ENCODE measurements around the gene ZNF860.
"Not testable (repeated sequence)": the region's sequence is repeated elsewhere in the genome, so short reads cannot be mapped to it uniquely, and the experiment has no call there.

The ZNF860 gene

GRCh38 chr3:32002561-32003368, 21.2 kb downstream of the ZNF860 start:
- DNase-seq (no peak), ATAC-seq (no peak)
- Mint-ChIP-seq H3K27ac (no peak overlapping the region), H3K4me3 (no peak overlapping the region), H3K27me3 (peaks cover 44% of the 10 kb centered on the region), H3K9me3 (no peaks in the 10 kb centered on the region), H3K4me1 (peaks cover 10% of the 10 kb centered on the region)

GRCh38 chr3:32003380-32003779, 21.8 kb downstream of the ZNF860 start:
- no peak for ATAC-seq
- H3K27ac Mint-ChIP-seq: no peak overlapping the region
- H3K9me3 Mint-ChIP-seq: no peaks in the 10 kb centered on the region
- peaks cover 41% of the 10 kb centered on the region for H3K27me3 Mint-ChIP-seq
- no peak overlapping the region for H3K4me3 Mint-ChIP-seq
- peaks cover 10% of the 10 kb centered on the region for H3K4me1 Mint-ChIP-seq
- DNase-seq: no peak

- peaks cover 35% of the 10 kb centered on the region for H3K27me3 Mint-ChIP-seq
- no peak for ATAC-seq
- no peak overlapping the region for H3K4me3 Mint-ChIP-seq
- no peak overlapping the region for H3K27ac Mint-ChIP-seq
- no peaks in the 10 kb centered on the region for H3K9me3 Mint-ChIP-seq
- DNase-seq: no peak
- H3K4me1 Mint-ChIP-seq: peaks cover 10% of the 10 kb centered on the region
Observed at GRCh38 chr3:32004113-32004765, 22.7 kb downstream of the ZNF860 start.

DNA sequence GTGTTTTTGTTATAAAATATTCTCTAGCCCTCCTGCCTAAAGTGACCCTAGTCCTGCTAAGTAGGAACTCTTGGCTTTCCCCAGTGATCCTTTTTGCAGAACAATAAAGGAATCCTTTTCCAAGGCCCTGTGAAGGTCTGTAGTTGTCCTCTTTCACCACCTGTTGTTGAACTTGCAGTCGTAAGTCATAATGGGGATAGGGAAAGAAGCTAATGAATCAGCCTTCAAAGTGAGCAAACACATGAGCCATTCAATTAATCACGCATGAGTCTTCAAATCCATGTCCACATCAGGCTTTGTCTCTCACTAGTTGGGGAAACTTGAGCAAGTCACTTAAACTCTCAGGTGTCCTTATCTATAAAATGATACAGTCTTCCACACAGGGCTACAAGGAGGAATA, 27.6 kb downstream of the ZNF860 start:
- Mint-ChIP-seq H3K4me3 (no peak overlapping the region), H3K27ac (no peak overlapping the region), H3K27me3 (peaks cover 29% of the 10 kb centered on the region), H3K4me1 (no peaks in the 10 kb centered on the region), H3K9me3 (no peaks in the 10 kb centered on the region)
- ATAC-seq (no peak), DNase-seq (no peak)

GRCh38 chr3:32009957-32010356, 28.4 kb downstream of the ZNF860 start:
- DNase-seq (no peak), ATAC-seq (no peak)
- Mint-ChIP-seq H3K9me3 (no peaks in the 10 kb centered on the region), H3K4me1 (no peaks in the 10 kb centered on the region), H3K4me3 (no peak overlapping the region), H3K27me3 (peaks cover 27% of the 10 kb centered on the region), H3K27ac (no peak overlapping the region)

DNA sequence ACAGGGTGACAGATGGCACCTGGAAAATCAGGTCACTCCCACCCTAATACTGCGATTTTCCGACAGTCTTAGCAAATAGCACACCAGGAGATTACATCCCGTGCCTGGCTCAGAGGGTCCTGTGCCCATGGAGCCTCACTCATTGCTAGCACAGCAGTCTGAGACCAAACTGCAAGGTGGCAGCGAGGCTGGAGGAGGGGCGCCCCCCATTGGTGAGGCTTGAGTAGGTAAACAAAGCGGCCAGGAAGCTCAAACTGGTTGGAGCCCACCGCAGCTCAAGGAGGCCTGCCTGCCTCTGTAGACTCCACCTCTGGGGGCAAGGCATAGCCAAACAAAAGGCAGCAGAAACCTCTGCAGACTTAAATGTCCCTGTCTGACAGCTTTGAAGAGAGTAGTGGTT, 29.1 kb downstream of the ZNF860 start:
- DNase-seq, H3K4me1 Mint-ChIP-seq, H3K27ac Mint-ChIP-seq, ATAC-seq, H3K4me3 Mint-ChIP-seq, H3K9me3 Mint-ChIP-seq: not testable (repeated sequence)
- H3K27me3 Mint-ChIP-seq: peaks cover 27% of the 10 kb centered on the region

GRCh38 chr3:32015638-32016037, 34.1 kb downstream of the ZNF860 start:
- H3K27me3 Mint-ChIP-seq: peaks cover 21% of the 10 kb centered on the region
- H3K9me3 Mint-ChIP-seq, DNase-seq, H3K4me3 Mint-ChIP-seq, H3K4me1 Mint-ChIP-seq, ATAC-seq, H3K27ac Mint-ChIP-seq: not testable (repeated sequence)

GRCh38 chr3:32017286-32017685, 35.7 kb downstream of the ZNF860 start:
- no peak for ATAC-seq
- peaks cover 10% of the 10 kb centered on the region for H3K27me3 Mint-ChIP-seq
- no peaks in the 10 kb centered on the region for H3K4me1 Mint-ChIP-seq
- DNase-seq: no peak
- H3K9me3 Mint-ChIP-seq: no peaks in the 10 kb centered on the region
- no peak overlapping the region for H3K27ac Mint-ChIP-seq
- no peak overlapping the region for H3K4me3 Mint-ChIP-seq

DNA sequence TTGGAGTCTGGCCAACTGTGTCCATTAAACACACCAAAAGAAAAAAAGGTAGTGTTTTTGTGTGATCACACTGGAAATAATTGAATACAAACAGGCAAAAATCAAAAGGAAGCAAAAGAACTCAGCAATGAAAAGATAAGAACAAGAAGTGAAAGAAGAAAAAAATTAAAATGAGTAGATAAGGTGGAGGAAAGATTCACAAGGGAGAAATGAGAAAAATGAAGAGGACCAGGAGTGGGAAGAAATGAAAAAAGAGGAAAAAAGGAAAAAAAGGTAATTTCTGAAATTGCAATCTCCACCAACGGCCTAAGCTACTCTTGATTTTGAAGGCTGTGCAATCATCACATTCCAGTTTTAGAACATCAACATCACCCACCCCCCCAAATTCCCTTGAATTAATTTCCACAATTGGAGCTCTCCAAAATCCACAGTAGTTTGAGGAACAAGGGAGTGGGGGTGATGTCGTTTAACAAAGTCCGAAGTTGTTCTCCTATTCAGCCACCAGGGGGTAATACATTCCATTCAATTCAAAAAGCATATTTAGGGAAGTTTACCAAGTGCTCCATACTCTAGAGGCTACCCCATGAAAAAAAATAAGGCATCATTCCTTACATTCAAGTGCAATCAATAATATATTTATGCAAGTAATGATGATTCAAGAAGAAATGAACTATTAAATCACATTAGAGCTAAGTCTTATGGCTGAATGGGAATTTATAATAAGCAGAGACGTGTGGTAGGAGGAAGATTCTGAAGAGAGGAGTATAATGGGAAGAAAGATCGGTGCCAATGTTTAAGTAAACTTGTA, 37.4 kb downstream of the ZNF860 start:
- Mint-ChIP-seq H3K27ac (no peak overlapping the region), H3K4me3 (no peak overlapping the region), H3K9me3 (no peaks in the 10 kb centered on the region), H3K4me1 (no peaks in the 10 kb centered on the region), H3K27me3 (peaks cover 10% of the 10 kb centered on the region)
- DNase-seq (no peak), ATAC-seq (no peak)

- Mint-ChIP-seq H3K4me1 (no peaks in the 10 kb centered on the region), H3K27ac (no peak overlapping the region), H3K27me3 (peaks cover 10% of the 10 kb centered on the region), H3K4me3 (no peak overlapping the region), H3K9me3 (no peaks in the 10 kb centered on the region)
- ATAC-seq (no peak), DNase-seq (no peak)
Observed at GRCh38 chr3:32021155-32021554, 39.6 kb downstream of the ZNF860 start.

GRCh38 chr3:32021748-32022147, 40.2 kb downstream of the ZNF860 start:
- H3K9me3 Mint-ChIP-seq: no peaks in the 10 kb centered on the region
- no peak overlapping the region for H3K4me3 Mint-ChIP-seq
- peaks cover 15% of the 10 kb centered on the region for H3K27me3 Mint-ChIP-seq
- H3K4me1 Mint-ChIP-seq: no peaks in the 10 kb centered on the region
- no peak overlapping the region for H3K27ac Mint-ChIP-seq
- ATAC-seq (no peak), DNase-seq (no peak)

DNA sequence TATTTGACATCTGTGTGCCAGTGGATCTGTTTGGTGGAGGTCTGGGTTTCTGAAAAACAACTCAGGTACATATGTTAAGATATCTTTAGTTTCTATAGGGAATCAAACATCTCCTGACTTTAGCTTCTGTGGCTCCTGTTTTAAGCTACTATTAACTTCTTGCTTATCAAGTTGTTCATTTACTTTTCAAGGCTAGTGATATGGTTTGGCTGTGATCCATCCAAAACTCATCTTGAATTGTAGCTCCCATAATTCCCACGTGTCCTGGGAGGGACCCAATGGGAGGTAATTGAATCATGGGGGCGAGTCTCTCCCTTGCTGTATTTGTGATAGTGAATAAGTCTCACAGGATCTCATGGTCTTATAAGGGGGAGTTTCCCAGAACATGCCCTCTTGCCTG, 41.4 kb downstream of the ZNF860 start:
- Mint-ChIP-seq H3K9me3 (no peaks in the 10 kb centered on the region), H3K27ac (no peak overlapping the region), H3K4me3 (no peak overlapping the region), H3K4me1 (no peaks in the 10 kb centered on the region), H3K27me3 (peaks cover 22% of the 10 kb centered on the region)
- DNase-seq (no peak), ATAC-seq (no peak)

DNA sequence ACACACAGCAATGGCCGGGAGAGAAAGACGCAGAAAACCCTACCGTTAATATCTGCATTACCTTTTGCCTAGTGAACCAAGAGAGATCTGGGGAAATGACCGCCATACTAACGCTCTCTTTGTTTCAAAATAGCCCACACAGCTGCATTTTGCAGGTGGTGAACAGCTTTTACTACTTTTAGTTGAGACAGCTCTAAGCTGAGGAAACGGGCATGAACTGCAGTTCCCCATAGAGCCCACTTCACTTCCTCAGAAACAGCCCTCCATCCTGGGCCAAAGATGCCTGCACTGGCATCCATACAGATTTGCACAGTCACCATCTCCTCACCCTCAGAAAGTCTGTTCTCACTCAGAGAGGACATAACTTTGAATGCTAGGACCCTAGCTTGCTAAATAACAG, 45.0 kb downstream of the ZNF860 start:
- ATAC-seq (no peak), DNase-seq (no peak)
- Mint-ChIP-seq H3K4me3 (no peak overlapping the region), H3K27me3 (peaks cover 12% of the 10 kb centered on the region), H3K27ac (no peak overlapping the region), H3K4me1 (no peaks in the 10 kb centered on the region), H3K9me3 (no peaks in the 10 kb centered on the region)

GRCh38 chr3:32037932-32038267, 56.4 kb downstream of the ZNF860 start:
- DNase-seq (no peak), ATAC-seq (no peak)
- Mint-ChIP-seq H3K27me3 (peaks cover 10% of the 10 kb centered on the region), H3K9me3 (peaks cover 15 to 21% of the 10 kb centered on the region in 2 donors), H3K4me1 (no peaks in the 10 kb centered on the region), H3K27ac (no peak overlapping the region), H3K4me3 (no peak overlapping the region)

DNA sequence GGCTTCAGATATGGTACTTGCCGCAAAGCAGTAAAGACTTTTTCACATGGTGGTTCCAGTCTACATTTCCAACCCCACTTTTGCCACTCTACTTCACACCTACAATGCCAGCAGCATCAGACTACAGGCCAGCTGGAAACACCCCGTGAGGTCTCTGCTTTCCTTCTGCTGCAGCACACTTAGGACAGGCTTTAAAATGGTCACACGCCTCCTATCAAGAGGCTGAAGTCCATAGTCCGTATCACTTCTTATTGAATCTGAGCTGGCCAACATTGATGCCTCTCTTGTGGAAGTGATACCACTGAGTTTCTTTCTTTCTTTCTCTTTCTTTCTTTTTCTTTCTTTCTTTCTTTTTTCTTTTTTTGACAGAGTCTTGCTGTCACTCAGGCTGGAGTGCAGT, 59.8 kb downstream of the ZNF860 start:
- Mint-ChIP-seq H3K4me3 (no peak overlapping the region), H3K27ac (no peak overlapping the region), H3K27me3 (no peaks in the 10 kb centered on the region), H3K4me1 (no peaks in the 10 kb centered on the region), H3K9me3 (peaks cover 21 to 22% of the 10 kb centered on the region in 2 donors)
- ATAC-seq (no peak), DNase-seq (no peak)

All from stimulated activated naive CD8-positive, alpha-beta T cell treated with anti-CD3 and anti-CD28 coated beads, Interleukin-15, amount 100 ng/mL, for 72 hours (primary cell).